Endometrial microvascular endothelial cells (primary cell): ENCODE measurements around the gene CAMK1G. TPM values are rescaled to one million over a fixed set of nuclear protein-coding genes. Genes with fewer than 3 reads are reported as not detected.

Experiments used
- in situ Hi-C: cut with HindIII; loops from 2 replicates; pipeline ENCODE4 v1.10.0; 2017; ENCODE audit warnings: low sequenced_read_pairs, low pct_unique_long_range_greater_than_20kb; ENCODE audit errors: inconsistent ontology term
- total RNA-seq: library from RNA; depleted of rRNA; stranded (reverse); fragments of >200 nt; gene quantifications from one replicate; pipeline ENCODE4 v1.2.3, GENCODE V29; 2015; ENCODE audit errors: inconsistent ontology term

The CAMK1G gene
- total RNA-seq, 1 donor from 2014 or later = 0.37 TPM

- in situ Hi-C loops = no loop called here
Observed at GRCh38 chr1:209651138-209651587, 67.6 kb downstream of the CAMK1G start.

GRCh38 chr1:209652121-209652735, 68.7 kb downstream of the CAMK1G start, which contains the start of gene LAMB3:
TSS of gene LAMB3 (minus strand) at chr1:209652425. CDS start at chr1:209650944, 1,481 bp downstream.
- in situ Hi-C loops = no loop called here

GRCh38 chr1:209652873-209653401, 69.4 kb downstream of the CAMK1G start:
- in situ Hi-C loops = no loop called here

GRCh38 chr1:209653915-209654351, 70.4 kb downstream of the CAMK1G start:
- in situ Hi-C loops = no loop called here

- in situ Hi-C loops = no loop called here
Observed at GRCh38 chr1:209655411-209656231, 72.1 kb downstream of the CAMK1G start.

- in situ Hi-C loops = no loop called here
Observed at GRCh38 chr1:209657140-209657879, 73.8 kb downstream of the CAMK1G start.

GRCh38 chr1:209657918-209658317, 74.4 kb downstream of the CAMK1G start:
- in situ Hi-C loops = no loop called here

GRCh38 chr1:209659909-209660308, 76.4 kb downstream of the CAMK1G start:
- in situ Hi-C loops = no loop called here

GRCh38 chr1:209661071-209661470, 77.6 kb downstream of the CAMK1G start:
- in situ Hi-C loops = no loop called here

GRCh38 chr1:209662879-209663327, 79.4 kb downstream of the CAMK1G start:
- in situ Hi-C loops = no loop called here

Other genes starting within 250 kb of the CAMK1G start
- gene LAMB3, start 68.7 kb downstream of the CAMK1G start, total RNA-seq = 15.8 TPM
- 34.6 TPM for gene G0S2, start 91.7 kb downstream of the CAMK1G start, total RNA-seq
- 0.46 TPM for gene HSD11B1, start 121.1 kb downstream of the CAMK1G start, total RNA-seq
- not detected for gene TRAF3IP3, start 172.3 kb downstream of the CAMK1G start, total RNA-seq
- gene C1orf74, start 200.8 kb downstream of the CAMK1G start, total RNA-seq = 3.7 TPM
- gene IRF6, start 222.4 kb downstream of the CAMK1G start, total RNA-seq = 0.37 TPM
- 7.8 TPM for gene UTP25, start 244.3 kb downstream of the CAMK1G start, total RNA-seq